Kidney (tissue), 14 donors: ENCODE data around the gene CALML6. TPM values are rescaled to one million over a fixed set of nuclear protein-coding genes. Genes with fewer than 3 reads are reported as not detected.

ENCODE experiments used
- DNase-seq, 5 donors: peaks; one replicate each; pipeline ENCODE4 v3.0.0-alpha.2; 2013 to 2020
- FAIRE-seq: peaks from 2 replicates; lab custom pipeline; 2012; peaks lifted over from hg19 to GRCh38; lab: Jason Lieb, UNC
- H3K27ac ChIP-seq, 2 donors: one replicate each; pipeline ENCODE4 v1.7.0; 2013; ENCODE audit warnings: low read depth in 2 of 2, low read length in 2 of 2, inconsistent platforms in 1 of 2
- H3K27me3 ChIP-seq: one replicate; pipeline ENCODE4 v1.7.1; 2013; ENCODE audit warnings: low read length, inconsistent platforms; ENCODE audit not compliant: control insufficient read depth, insufficient read depth
- H3K36me3 ChIP-seq, 3 donors: one replicate each; pipeline versions ENCODE4 v1.7.0 to v1.7.1; 2013; ENCODE audit warnings: low read length in 3 of 3, control low read depth in 1 of 3, inconsistent platforms in 1 of 3; ENCODE audit not compliant: insufficient read depth in 3 of 3, control insufficient read depth in 2 of 3
- H3K4me1 ChIP-seq, 3 donors: one replicate each; pipeline versions ENCODE4 v1.7.0 to v1.7.1; 2013; ENCODE audit warnings: low read length in 3 of 3, inconsistent platforms in 1 of 3, low read depth in 1 of 3; ENCODE audit not compliant: control insufficient read depth in 2 of 3, insufficient read depth in 2 of 3
- H3K4me3 ChIP-seq, 3 donors: one replicate each; pipeline versions ENCODE4 v1.7.0 to v1.8.1; 2013; ENCODE audit warnings: low read length in 3 of 3, control low read depth in 1 of 3, inconsistent platforms in 1 of 3
- H3K9ac ChIP-seq, 3 donors: one replicate each; pipeline versions ENCODE4 v1.7.0 to v1.7.1; 2013; ENCODE audit warnings: low read length in 3 of 3, control low read depth in 1 of 3, inconsistent platforms in 1 of 3
- H3K9me3 ChIP-seq, 3 donors: one replicate each; pipeline versions ENCODE4 v1.7.0 to v1.7.1; 2013; ENCODE audit warnings: low read length in 3 of 3, control low read depth in 1 of 3, inconsistent platforms in 1 of 3; ENCODE audit not compliant: control insufficient read depth in 2 of 3, insufficient read depth in 1 of 3
- intact Hi-C: fragments of 100-400 bp; cut with DNase I; formaldehyde crosslinking; loops from one replicate; pipeline ENCODE4 v1.11.1; 2022
- polyA plus RNA-seq: library from polyadenylated mRNA; stranded (reverse); fragments of 350-450 nt; fragmentation: Illumina TruSeq; extraction: RNeasy Lipid Tissue Mini Kit (QIAGEN cat#74804); gene quantifications from one replicate; pipeline ENCODE4 v1.2.3, GENCODE V29; 2014; ENCODE audit warnings: low read depth, low replicate concordance; ENCODE audit not compliant: insufficient read depth
- total RNA-seq: library from RNA; stranded (reverse); fragmentation: NEBNext Ultra II Directional; extraction: Animal tissue kit (Norgen Biotek cat#: 25700); gene quantifications from one replicate; pipeline ENCODE4 v1.2.1, GENCODE V29; 2021
- TF ChIP-seq, protein P1 (sequence below): IDR thresholded peaks from 3 replicates; pipeline ENCODE4 v1.5.1; 2012; ENCODE audit warnings: mild to moderate bottlenecking, moderate library complexity, borderline replicate concordance; ENCODE audit not compliant: insufficient read depth; ENCODE audit errors: extremely low read depth
- donor health status: control.
- donor health status: control.
- donor health status: control.
- donor health status: control.
- donor health status: control.
- donor health status: DM: yes; HTN: yes; CAD: no.
- donor health status: Normal renal cell carcinoma (clear cell type).

CALML6 gene
- total and polyA plus RNA-seq, 2 donors from 2014 or later: 0.13 to 1.2 TPM

DNA sequence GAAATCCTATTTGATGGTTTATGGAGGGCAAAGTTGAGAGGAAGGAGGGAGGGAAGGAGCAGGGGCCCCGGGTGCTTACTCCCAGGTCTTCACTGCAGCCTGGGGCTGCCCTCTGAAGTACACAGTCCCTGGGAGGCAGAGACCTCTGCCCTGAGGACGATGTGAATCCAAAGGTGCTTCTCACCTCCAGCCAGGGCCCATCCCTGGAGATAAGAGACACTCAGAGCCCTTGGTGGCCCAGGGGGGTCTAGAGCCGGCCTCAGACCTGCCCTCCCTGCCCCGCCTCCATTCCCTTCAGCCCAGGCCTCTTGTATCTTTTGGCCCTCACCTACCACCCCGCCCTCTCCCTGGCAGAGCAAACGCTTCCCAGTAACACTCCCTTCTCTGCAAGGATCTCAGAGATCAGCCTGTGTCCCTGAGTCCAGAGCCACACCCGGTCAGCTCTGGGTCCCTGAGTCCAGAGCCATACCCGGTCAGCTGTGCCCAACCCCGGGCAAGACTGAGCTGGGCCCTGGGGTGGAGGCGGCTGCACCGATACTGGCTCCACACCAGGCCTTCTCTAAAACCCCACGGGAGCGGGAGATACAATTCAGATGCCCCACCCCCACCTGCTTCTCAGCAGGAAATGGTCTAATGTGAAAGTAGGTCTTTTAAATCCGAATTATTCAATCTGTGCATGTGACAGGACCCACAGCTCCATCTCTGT is 20.6 kb upstream of the CALML6 start:
- intact Hi-C loops: no loop called here
- peak in 2 of 5 donors; percentile 50 to 74 for DNase-seq
- Histone ChIP-seq H3K4me3 (no peak overlapping the region), H3K27me3 (no peaks in the 10 kb centered on the region), H3K27ac (no peak overlapping the region), H3K9ac (peak overlapping the region in 1 of 3 donors; percentile 12), H3K36me3 (no peaks in the 10 kb centered on the region), H3K4me1 (peaks cover 0 to 19% (median 8%) of the 10 kb centered on the region in 3 donors), H3K9me3 (no peaks in the 10 kb centered on the region)
- no peak for FAIRE-seq
- TF ChIP-seq, protein P1, sequence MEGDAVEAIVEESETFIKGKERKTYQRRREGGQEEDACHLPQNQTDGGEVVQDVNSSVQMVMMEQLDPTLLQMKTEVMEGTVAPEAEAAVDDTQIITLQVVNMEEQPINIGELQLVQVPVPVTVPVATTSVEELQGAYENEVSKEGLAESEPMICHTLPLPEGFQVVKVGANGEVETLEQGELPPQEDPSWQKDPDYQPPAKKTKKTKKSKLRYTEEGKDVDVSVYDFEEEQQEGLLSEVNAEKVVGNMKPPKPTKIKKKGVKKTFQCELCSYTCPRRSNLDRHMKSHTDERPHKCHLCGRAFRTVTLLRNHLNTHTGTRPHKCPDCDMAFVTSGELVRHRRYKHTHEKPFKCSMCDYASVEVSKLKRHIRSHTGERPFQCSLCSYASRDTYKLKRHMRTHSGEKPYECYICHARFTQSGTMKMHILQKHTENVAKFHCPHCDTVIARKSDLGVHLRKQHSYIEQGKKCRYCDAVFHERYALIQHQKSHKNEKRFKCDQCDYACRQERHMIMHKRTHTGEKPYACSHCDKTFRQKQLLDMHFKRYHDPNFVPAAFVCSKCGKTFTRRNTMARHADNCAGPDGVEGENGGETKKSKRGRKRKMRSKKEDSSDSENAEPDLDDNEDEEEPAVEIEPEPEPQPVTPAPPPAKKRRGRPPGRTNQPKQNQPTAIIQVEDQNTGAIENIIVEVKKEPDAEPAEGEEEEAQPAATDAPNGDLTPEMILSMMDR: no peak

GRCh38 chr1:1895060-1895418 is 20.0 kb upstream of the CALML6 start:
- no peaks in the 10 kb centered on the region for H3K27me3 ChIP-seq
- no peaks in the 10 kb centered on the region for H3K36me3 ChIP-seq
- intact Hi-C loops: no loop called here
- no peaks in the 10 kb centered on the region for H3K9me3 ChIP-seq
- peaks cover 0 to 19% (median 7%) of the 10 kb centered on the region in 3 donors for H3K4me1 ChIP-seq
- no peak overlapping the region for H3K27ac ChIP-seq
- no peak for FAIRE-seq
- H3K9ac ChIP-seq: peak overlapping the region in 1 of 3 donors; percentile 12
- H3K4me3 ChIP-seq: no peak overlapping the region
- no peak for DNase-seq
- TF ChIP-seq, protein P1: no peak

DNA sequence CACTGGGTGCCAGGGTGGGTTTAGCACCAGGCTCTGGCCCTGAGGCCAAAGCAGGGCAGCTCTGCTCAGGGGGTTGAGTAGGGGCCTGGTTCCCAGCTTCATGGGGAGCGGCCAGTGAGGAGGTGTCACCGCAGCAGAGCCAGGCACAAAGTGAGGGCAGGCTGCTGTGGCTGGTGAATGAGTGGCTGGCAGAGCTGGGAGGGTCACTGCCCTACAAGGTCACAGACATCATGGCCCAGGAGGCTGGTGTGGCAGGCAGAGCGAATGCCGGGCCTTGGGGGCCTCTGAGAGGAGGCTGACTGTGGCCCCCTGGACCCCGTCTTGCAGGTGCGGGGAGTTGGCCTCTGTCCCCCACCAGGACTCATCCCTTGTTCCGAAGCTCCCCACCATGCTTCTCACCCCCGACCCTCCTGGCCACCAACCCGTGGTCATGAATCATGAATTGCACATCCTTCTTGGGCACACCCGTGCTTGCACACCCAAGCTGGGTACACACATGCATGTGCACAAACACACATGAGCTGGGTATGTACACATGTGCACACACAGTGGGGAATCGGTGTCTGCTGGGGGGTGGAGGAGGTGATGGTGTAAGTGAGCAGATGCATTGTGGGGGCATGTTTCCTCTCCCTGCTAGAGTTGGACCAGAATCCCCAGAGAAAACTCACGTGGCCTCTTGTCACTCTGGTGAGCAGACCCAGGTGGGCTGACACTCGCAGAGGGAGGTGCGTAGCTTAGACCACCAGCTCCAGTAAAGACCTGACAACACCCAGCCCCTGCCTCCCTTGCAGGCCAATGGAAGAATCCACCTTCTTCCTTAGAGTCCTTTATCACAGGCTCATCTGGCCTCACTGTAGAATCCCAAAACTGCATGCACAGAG is 19.4 kb upstream of the CALML6 start:
- TF ChIP-seq, protein P1: no peak
- FAIRE-seq: no peak
- peaks cover 0 to 19% (median 7%) of the 10 kb centered on the region in 3 donors for H3K4me1 ChIP-seq
- H3K9ac ChIP-seq: no peak overlapping the region
- no peak overlapping the region for H3K4me3 ChIP-seq
- no peaks in the 10 kb centered on the region for H3K9me3 ChIP-seq
- intact Hi-C loops: no loop called here
- H3K36me3 ChIP-seq: no peaks in the 10 kb centered on the region
- no peaks in the 10 kb centered on the region for H3K27me3 ChIP-seq
- DNase-seq: peak in 2 of 5 donors; percentile 48 to 63
- H3K27ac ChIP-seq: no peak overlapping the region
